ENCODE data around the gene ZC3H12A.

Gene ZC3H12A

GRCh38 chr1:37471345-37472231 lies 2.8 kb upstream of the ZC3H12A start:
- peaks cover 11% of the 10 kb centered on the region for H3K36me3 ChIP-seq (ENCODE audit: insufficient read depth, low read length)
- no peak overlapping the region for H2AFZ ChIP-seq (ENCODE audit: low read length)
- H3K4me2 ChIP-seq (ENCODE audit: low read length), result no peak overlapping the region
- H3F3A ChIP-seq (ENCODE audit: insufficient read depth, low read length), result no peaks in the 10 kb centered on the region
- H3K4me3 ChIP-seq (ENCODE audit: low read depth, low read length, poor library complexity, severe bottlenecking), result no peak overlapping the region
- no peaks in the 10 kb centered on the region for H3K9me3 ChIP-seq (ENCODE audit: low read length)
- H4K20me1 ChIP-seq (ENCODE audit: insufficient read depth, low read length), result no peaks in the 10 kb centered on the region
- peaks cover 8% of the 10 kb centered on the region; the same call in 1 of the 2 replicates for H3K79me2 ChIP-seq (ENCODE audit: insufficient read depth, low read length)
- H3K4me1 ChIP-seq (ENCODE audit: insufficient read depth, low read length, severe bottlenecking), result peaks cover 26% of the 10 kb centered on the region
- H3K9me2 ChIP-seq (ENCODE audit: low read depth, low read length), result no peaks in the 10 kb centered on the region
- TF ChIP-seq EZH2 (IDR thresholded peaks at IDR 0.05; ENCODE audit: borderline replicate concordance, low read length) (no peak), CTCF (IDR thresholded peaks at IDR 0.05; ENCODE audit: low read length) (no peak)
- no peaks in the 10 kb centered on the region for H3K27me3 ChIP-seq (ENCODE audit: insufficient read depth, low read length)
- H3K9ac ChIP-seq (ENCODE audit: low read length), result no peak overlapping the region
- H3K27ac ChIP-seq (ENCODE audit: low read depth, low read length, poor library complexity, severe bottlenecking), result no peak overlapping the region

- H3K4me1 ChIP-seq (ENCODE audit: insufficient read depth, low read length, severe bottlenecking), result peaks cover 33% of the 10 kb centered on the region
- H3K27me3 ChIP-seq (ENCODE audit: insufficient read depth, low read length), result no peaks in the 10 kb centered on the region
- H3F3A ChIP-seq (ENCODE audit: insufficient read depth, low read length), result no peaks in the 10 kb centered on the region
- no peak overlapping the region for H3K9ac ChIP-seq (ENCODE audit: low read length)
- no peak overlapping the region for H3K4me3 ChIP-seq (ENCODE audit: low read depth, low read length, poor library complexity, severe bottlenecking)
- no peak for TF ChIP-seq EZH2 (IDR thresholded peaks at IDR 0.05; ENCODE audit: borderline replicate concordance, low read length)
- H4K20me1 ChIP-seq (ENCODE audit: insufficient read depth, low read length), result no peaks in the 10 kb centered on the region
- peaks cover 8% of the 10 kb centered on the region; the same call in 1 of the 2 replicates for H3K79me2 ChIP-seq (ENCODE audit: insufficient read depth, low read length)
- H3K4me2 ChIP-seq (ENCODE audit: low read length), result no peak overlapping the region
- no peak overlapping the region for H3K27ac ChIP-seq (ENCODE audit: low read depth, low read length, poor library complexity, severe bottlenecking)
- H3K9me2 ChIP-seq (ENCODE audit: low read depth, low read length), result no peaks in the 10 kb centered on the region
- no peak overlapping the region for H2AFZ ChIP-seq (ENCODE audit: low read length)
- no peaks in the 10 kb centered on the region for H3K9me3 ChIP-seq (ENCODE audit: low read length)
- peaks cover 16% of the 10 kb centered on the region for H3K36me3 ChIP-seq (ENCODE audit: insufficient read depth, low read length)
Observed at GRCh38 chr1:37472281-37472680, 2.1 kb upstream of the ZC3H12A start.

GRCh38 chr1:37472994-37473393 lies 1.4 kb upstream of the ZC3H12A start:
- no peak overlapping the region for H3K27ac ChIP-seq (ENCODE audit: low read depth, low read length, poor library complexity, severe bottlenecking)
- no peaks in the 10 kb centered on the region for H4K20me1 ChIP-seq (ENCODE audit: insufficient read depth, low read length)
- no peaks in the 10 kb centered on the region for H3K9me2 ChIP-seq (ENCODE audit: low read depth, low read length)
- no peak overlapping the region for H2AFZ ChIP-seq (ENCODE audit: low read length)
- H3K4me3 ChIP-seq (ENCODE audit: low read depth, low read length, poor library complexity, severe bottlenecking), result no peak overlapping the region
- no peaks in the 10 kb centered on the region for H3K27me3 ChIP-seq (ENCODE audit: insufficient read depth, low read length)
- peaks cover 19% of the 10 kb centered on the region for H3K36me3 ChIP-seq (ENCODE audit: insufficient read depth, low read length)
- H3K79me2 ChIP-seq (ENCODE audit: insufficient read depth, low read length), result peaks cover 8% of the 10 kb centered on the region; the same call in 1 of the 2 replicates
- no peaks in the 10 kb centered on the region for H3K9me3 ChIP-seq (ENCODE audit: low read length)
- H3K4me2 ChIP-seq (ENCODE audit: low read length), result no peak overlapping the region
- TF ChIP-seq EZH2 (IDR thresholded peaks at IDR 0.05; ENCODE audit: borderline replicate concordance, low read length), result no peak
- no peak for TF ChIP-seq CTCF (IDR thresholded peaks at IDR 0.05; ENCODE audit: low read length)
- no peak overlapping the region for H3K9ac ChIP-seq (ENCODE audit: low read length)
- peaks cover 40% of the 10 kb centered on the region for H3K4me1 ChIP-seq (ENCODE audit: insufficient read depth, low read length, severe bottlenecking)
- H3F3A ChIP-seq (ENCODE audit: insufficient read depth, low read length), result no peaks in the 10 kb centered on the region; the same call in 1 of the 2 replicates

Data from OCI-LY1 (cell line).